Measurements from ENCODE around the gene TBX4.

Gene TBX4

DNA sequence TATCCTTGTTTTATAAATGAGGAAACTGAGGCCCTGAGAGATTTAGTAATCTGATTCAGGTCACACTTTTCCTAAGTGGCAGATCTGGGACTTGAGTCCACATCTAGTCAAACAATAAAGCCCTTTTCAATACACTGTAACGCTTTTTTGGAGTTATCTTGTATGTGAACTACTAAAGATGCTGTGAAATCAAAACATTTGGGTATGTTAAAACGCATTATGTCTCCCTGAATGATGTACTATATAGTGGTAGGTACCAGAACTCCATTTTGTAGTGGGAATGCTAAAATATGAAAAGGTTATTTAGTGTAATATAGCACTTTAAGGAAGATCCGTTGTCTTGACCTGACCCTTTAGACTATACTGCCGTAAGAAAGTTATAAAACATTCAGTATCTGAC lies 81.6 kb downstream of the TBX4 start:
- DNase-seq = no peak

DNA sequence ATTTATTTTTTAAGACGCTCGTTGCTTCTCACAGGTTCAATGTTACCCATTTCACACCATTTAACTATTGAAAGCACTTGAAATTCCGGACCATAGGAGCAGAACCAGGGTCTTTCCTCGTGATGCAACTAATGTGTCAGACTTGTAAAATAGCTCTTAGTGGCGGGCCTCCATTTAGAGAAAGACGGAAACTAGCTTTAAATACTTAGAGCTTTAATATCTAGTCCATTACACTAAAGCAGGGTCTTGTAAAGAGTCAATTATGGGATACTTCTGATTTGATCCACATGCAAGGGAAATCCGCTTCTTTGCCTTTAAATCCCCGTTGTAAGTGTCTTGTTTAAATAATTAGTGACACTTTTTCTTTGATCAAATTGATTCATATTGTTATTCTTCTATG lies 82.2 kb downstream of the TBX4 start:
- no peak for DNase-seq

Measured in activated T-cell treated with anti-CD3 and anti-CD28 coated beads, Interleukin-2, amount 50 U/mL, for 48 hours (primary cell).